WTC11 (cell line): Measurements from ENCODE around the gene TBC1D4.

Source experiments
- CTCF ChIP-seq: fragments of 200-600 bp; IDR thresholded peaks from 2 replicates; pipeline ENCODE4 v1.8.0; 2022; ENCODE audit warnings: antibody characterized with exemption
- FOXK1 ChIP-seq: sonication (generic); formaldehyde crosslinking; IDR thresholded peaks from 2 replicates; pipeline ENCODE4 v1.8.0; 2022; ENCODE audit warnings: mild to moderate bottlenecking, moderate library complexity, missing genetic modification reagents
- FOXP4 ChIP-seq: sonication (generic); formaldehyde crosslinking; IDR thresholded peaks from 2 replicates; pipeline ENCODE4 v1.8.0; 2022; ENCODE audit warnings: mild to moderate bottlenecking, missing genetic modification reagents
- HMGXB4 ChIP-seq: sonication (generic); formaldehyde crosslinking; IDR thresholded peaks from 2 replicates; pipeline ENCODE4 v1.8.1; 2023; ENCODE audit warnings: mild to moderate bottlenecking, moderate library complexity, missing genetic modification reagents
- JUN ChIP-seq: sonication (generic); formaldehyde crosslinking; IDR thresholded peaks from 2 replicates; pipeline ENCODE4 v1.8.0; 2023; ENCODE audit warnings: mild to moderate bottlenecking, missing genetic modification reagents
- NFYB ChIP-seq: sonication (generic); formaldehyde crosslinking; conservative IDR thresholded peaks from 2 replicates; pipeline ENCODE4 v1.8.0; 2022; ENCODE audit warnings: low read depth, missing genetic modification reagents
- NR1H2 ChIP-seq: sonication (generic); formaldehyde crosslinking; IDR thresholded peaks from 2 replicates; pipeline ENCODE4 v1.9.0; 2021; ENCODE audit warnings: mild to moderate bottlenecking, moderate library complexity, missing genetic modification reagents
- NR3C1 ChIP-seq: sonication (generic); formaldehyde crosslinking; conservative IDR thresholded peaks from 2 replicates; pipeline ENCODE4 v1.8.1; 2023; ENCODE audit warnings: low read depth, mild to moderate bottlenecking, missing genetic modification reagents
- SMAD4 ChIP-seq: sonication (generic); formaldehyde crosslinking; IDR thresholded peaks from 2 replicates; pipeline ENCODE4 v1.8.0; 2022; ENCODE audit warnings: mild to moderate bottlenecking, missing genetic modification reagents
- TCF7 ChIP-seq: sonication (generic); formaldehyde crosslinking; IDR thresholded peaks from 2 replicates; pipeline ENCODE4 v1.8.0; 2022; ENCODE audit warnings: mild to moderate bottlenecking, low read depth, missing genetic modification reagents, moderate library complexity
- ZNF121 ChIP-seq: sonication (generic); formaldehyde crosslinking; IDR thresholded peaks from 2 replicates; pipeline ENCODE4 v1.8.0; 2023; ENCODE audit warnings: missing genetic modification reagents
- ZNF263 ChIP-seq: sonication (generic); formaldehyde crosslinking; IDR thresholded peaks from 2 replicates; pipeline ENCODE4 v1.8.1; 2022; ENCODE audit warnings: low read depth, mild to moderate bottlenecking, moderate library complexity, missing genetic modification reagents
- TF ChIP-seq, protein P1 (sequence below): sonication (generic); formaldehyde crosslinking; IDR thresholded peaks from 2 replicates; pipeline ENCODE4 v1.8.0; 2022; ENCODE audit warnings: mild to moderate bottlenecking, missing genetic modification reagents
- TF ChIP-seq, protein P2 (sequence below): sonication (generic); formaldehyde crosslinking; IDR thresholded peaks from 2 replicates; pipeline ENCODE4 v1.8.0; 2022; ENCODE audit warnings: missing genetic modification reagents

- TF ChIP-seq, protein P1, sequence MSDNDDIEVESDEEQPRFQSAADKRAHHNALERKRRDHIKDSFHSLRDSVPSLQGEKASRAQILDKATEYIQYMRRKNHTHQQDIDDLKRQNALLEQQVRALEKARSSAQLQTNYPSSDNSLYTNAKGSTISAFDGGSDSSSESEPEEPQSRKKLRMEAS (CRISPR knock-in tag), result no peak
- TF ChIP-seq CTCF (no peak), TCF7 (CRISPR knock-in tag) (no peak), ZNF121 (CRISPR knock-in tag) (no peak), ZNF263 (no peak), NR1H2 (CRISPR knock-in tag) (no peak), NR3C1 (CRISPR knock-in tag) (no peak), JUN (CRISPR knock-in tag) (no peak), FOXP4 (CRISPR knock-in tag) (no peak), HMGXB4 (CRISPR knock-in tag) (no peak), SMAD4 (CRISPR knock-in tag) (no peak), FOXK1 (CRISPR knock-in tag) (no peak), NFYB (CRISPR knock-in tag) (no peak)
- TF ChIP-seq, protein P2, sequence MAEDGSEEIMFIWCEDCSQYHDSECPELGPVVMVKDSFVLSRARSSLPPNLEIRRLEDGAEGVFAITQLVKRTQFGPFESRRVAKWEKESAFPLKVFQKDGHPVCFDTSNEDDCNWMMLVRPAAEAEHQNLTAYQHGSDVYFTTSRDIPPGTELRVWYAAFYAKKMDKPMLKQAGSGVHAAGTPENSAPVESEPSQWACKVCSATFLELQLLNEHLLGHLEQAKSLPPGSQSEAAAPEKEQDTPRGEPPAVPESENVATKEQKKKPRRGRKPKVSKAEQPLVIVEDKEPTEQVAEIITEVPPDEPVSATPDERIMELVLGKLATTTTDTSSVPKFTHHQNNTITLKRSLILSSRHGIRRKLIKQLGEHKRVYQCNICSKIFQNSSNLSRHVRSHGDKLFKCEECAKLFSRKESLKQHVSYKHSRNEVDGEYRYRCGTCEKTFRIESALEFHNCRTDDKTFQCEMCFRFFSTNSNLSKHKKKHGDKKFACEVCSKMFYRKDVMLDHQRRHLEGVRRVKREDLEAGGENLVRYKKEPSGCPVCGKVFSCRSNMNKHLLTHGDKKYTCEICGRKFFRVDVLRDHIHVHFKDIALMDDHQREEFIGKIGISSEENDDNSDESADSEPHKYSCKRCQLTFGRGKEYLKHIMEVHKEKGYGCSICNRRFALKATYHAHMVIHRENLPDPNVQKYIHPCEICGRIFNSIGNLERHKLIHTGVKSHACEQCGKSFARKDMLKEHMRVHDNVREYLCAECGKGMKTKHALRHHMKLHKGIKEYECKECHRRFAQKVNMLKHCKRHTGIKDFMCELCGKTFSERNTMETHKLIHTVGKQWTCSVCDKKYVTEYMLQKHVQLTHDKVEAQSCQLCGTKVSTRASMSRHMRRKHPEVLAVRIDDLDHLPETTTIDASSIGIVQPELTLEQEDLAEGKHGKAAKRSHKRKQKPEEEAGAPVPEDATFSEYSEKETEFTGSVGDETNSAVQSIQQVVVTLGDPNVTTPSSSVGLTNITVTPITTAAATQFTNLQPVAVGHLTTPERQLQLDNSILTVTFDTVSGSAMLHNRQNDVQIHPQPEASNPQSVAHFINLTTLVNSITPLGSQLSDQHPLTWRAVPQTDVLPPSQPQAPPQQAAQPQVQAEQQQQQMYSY, result no peak
Observed at GRCh38 chr13:75505327-75505726, 23.4 kb upstream of the TBC1D4 start.
